IPS-18a (cell line): ENCODE measurements around the gene ICE2.

ENCODE experiments used
- H3K27ac ChIP-seq: one replicate; pipeline ENCODE4 v1.5.1; 2013; ENCODE audit warnings: low read length
- H3K27me3 ChIP-seq: one replicate; pipeline ENCODE4 v1.6.1; 2013; ENCODE audit warnings: mild to moderate bottlenecking, low read length; ENCODE audit not compliant: control insufficient read depth, insufficient read depth
- H3K36me3 ChIP-seq: one replicate; pipeline ENCODE4 v1.6.1; 2013; ENCODE audit warnings: low read depth, low read length; ENCODE audit not compliant: control insufficient read depth
- H3K4me1 ChIP-seq: one replicate; pipeline ENCODE4 v1.6.1; 2013; ENCODE audit warnings: low read depth, low read length; ENCODE audit not compliant: control insufficient read depth
- H3K4me3 ChIP-seq: one replicate; pipeline ENCODE4 v1.5.1; 2013; ENCODE audit warnings: low read length
- H3K9ac ChIP-seq: one replicate; pipeline ENCODE4 v1.6.1; 2013; ENCODE audit warnings: mild to moderate bottlenecking, low read length, moderate library complexity
- H3K9me3 ChIP-seq: one replicate; pipeline ENCODE4 v1.6.1; 2013; ENCODE audit warnings: low read depth, low read length; ENCODE audit not compliant: control insufficient read depth

The ICE2 gene

GRCh38 chr15:60469893-60470641 is 8.9 kb downstream of the ICE2 start:
- H3K27me3 ChIP-seq, result no peaks in the 10 kb centered on the region
- no peak overlapping the region for H3K27ac ChIP-seq
- H3K36me3 ChIP-seq, result peaks cover 46% of the 10 kb centered on the region
- no peaks in the 10 kb centered on the region for H3K9me3 ChIP-seq
- no peak overlapping the region for H3K4me3 ChIP-seq
- H3K9ac ChIP-seq, result no peak overlapping the region
- no peaks in the 10 kb centered on the region for H3K4me1 ChIP-seq

DNA sequence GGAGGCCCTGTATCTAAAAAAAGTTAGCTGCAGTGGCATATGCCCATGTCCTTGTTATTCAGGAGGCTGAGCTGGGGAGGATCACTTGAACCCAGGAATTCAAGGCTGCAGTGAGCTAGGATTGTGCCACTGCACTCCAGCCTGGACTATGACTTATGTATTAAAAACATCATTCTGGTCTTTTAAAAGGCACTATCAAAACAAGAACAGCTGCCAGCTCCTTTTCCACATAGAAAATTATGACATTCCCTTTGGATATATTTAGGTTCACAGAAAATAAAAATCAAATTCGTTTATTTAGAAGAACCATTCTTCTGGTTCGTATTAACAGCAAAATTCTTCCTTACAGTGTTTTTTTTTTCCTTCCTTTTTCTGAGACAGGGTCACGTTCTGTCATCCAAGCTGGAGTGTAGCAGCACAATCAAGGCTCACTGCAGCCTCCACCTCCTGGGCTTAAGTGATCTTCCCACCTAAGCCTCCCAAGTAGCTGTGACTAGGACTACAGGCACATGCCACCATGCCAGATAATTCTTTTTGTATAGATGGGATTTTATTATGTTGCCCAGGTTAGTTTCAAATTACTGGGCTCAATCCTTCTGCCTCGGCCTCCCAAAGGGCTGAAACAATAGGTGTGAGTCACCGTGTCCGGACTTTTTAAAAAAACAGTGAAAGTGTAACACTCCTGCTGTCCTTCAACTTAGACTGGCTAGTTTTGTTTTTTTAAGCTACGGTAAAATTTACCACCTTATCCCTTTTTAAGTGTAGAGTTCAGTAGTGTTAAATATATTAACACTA is 13.9 kb downstream of the ICE2 start:
- H3K27ac ChIP-seq, result no peak overlapping the region
- H3K36me3 ChIP-seq, result peaks cover 46% of the 10 kb centered on the region
- no peak overlapping the region for H3K9ac ChIP-seq
- no peaks in the 10 kb centered on the region for H3K27me3 ChIP-seq
- H3K4me1 ChIP-seq, result no peaks in the 10 kb centered on the region
- H3K9me3 ChIP-seq, result no peaks in the 10 kb centered on the region
- no peak overlapping the region for H3K4me3 ChIP-seq

- Histone ChIP-seq H3K9me3 (no peaks in the 10 kb centered on the region), H3K27me3 (no peaks in the 10 kb centered on the region), H3K4me3 (no peak overlapping the region), H3K27ac (no peak overlapping the region), H3K36me3 (peaks cover 26% of the 10 kb centered on the region), H3K9ac (no peak overlapping the region), H3K4me1 (no peaks in the 10 kb centered on the region)
These were observed 16.9 kb downstream of the ICE2 start for GRCh38 chr15:60462027-60462426.

DNA sequence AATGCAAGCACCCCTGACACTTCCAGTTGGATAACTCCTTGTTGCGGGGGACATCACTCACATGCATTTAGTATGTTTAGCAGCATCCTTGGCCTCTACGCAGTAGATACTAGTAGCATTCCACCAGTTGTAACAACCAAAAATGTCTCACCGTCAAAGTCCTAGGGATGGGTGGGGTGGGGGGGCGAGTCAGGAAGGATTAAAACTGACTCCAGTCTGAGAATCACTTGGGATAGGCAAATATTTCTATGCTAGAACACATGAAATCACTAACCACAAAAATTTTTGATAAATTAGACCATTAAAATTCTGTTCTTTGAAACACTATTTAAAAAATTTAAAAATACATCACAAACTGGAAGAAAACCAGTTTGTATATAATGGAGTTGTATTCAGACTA is 18.0 kb downstream of the ICE2 start:
- Histone ChIP-seq H3K4me3 (no peak overlapping the region), H3K27me3 (no peaks in the 10 kb centered on the region), H3K9ac (no peak overlapping the region), H3K4me1 (no peaks in the 10 kb centered on the region), H3K27ac (no peak overlapping the region), H3K9me3 (no peaks in the 10 kb centered on the region), H3K36me3 (peaks cover 20% of the 10 kb centered on the region)

DNA sequence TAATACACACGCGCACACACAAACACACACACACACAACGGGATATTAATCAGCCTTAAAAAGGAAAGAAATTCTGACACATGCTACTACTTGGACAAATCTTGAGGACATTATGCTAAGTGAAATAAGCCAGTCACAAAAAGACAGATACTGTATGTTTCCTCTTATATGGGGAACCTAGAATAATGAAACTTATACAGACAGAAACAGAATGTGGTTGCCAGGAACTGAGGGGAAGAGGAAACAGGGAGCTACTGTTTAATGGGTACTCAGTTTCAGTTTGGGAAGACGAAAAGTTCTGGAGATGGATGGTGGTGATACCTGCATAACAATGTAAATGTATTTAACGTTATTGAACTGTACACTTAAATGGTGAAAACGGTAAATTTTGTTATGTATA is 20.2 kb downstream of the ICE2 start:
- peaks cover 29% of the 10 kb centered on the region for H3K36me3 ChIP-seq

GRCh38 chr15:60457985-60458384 is 21.0 kb downstream of the ICE2 start:
- Histone ChIP-seq H3K27ac (no peak overlapping the region), H3K4me1 (no peaks in the 10 kb centered on the region), H3K27me3 (no peaks in the 10 kb centered on the region), H3K4me3 (no peak overlapping the region), H3K9me3 (no peaks in the 10 kb centered on the region), H3K36me3 (peaks cover 34% of the 10 kb centered on the region), H3K9ac (no peak overlapping the region)

More for the DNA sequence above, 20.2 kb downstream of the ICE2 start:
- Histone ChIP-seq H3K4me1 (no peaks in the 10 kb centered on the region), H3K9me3 (no peaks in the 10 kb centered on the region), H3K27ac (no peak overlapping the region), H3K4me3 (no peak overlapping the region), H3K27me3 (no peaks in the 10 kb centered on the region), H3K9ac (no peak overlapping the region)

DNA sequence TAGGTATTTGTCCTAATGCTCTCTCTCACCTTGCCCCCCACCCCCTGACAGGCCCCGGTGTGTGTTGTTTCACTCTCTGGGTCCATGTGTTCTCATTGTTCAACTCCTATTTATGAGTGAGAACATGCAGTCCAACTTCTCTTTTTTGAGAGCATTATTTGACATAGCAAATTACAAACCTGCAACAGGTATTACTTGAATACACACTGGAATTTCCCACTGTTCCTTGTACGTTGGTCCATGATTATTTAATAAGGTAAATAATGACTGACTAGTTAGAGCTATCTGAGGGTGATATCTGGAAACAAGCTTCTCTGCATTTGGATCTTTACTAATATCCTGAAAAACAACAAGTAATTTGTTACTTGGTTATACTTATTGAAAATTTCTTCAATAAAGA is 24.1 kb downstream of the ICE2 start:
- no peaks in the 10 kb centered on the region for H3K9me3 ChIP-seq
- no peaks in the 10 kb centered on the region for H3K4me1 ChIP-seq
- H3K36me3 ChIP-seq, result peaks cover 34% of the 10 kb centered on the region
- no peak overlapping the region for H3K9ac ChIP-seq
- no peak overlapping the region for H3K4me3 ChIP-seq
- H3K27ac ChIP-seq, result no peak overlapping the region
- no peaks in the 10 kb centered on the region for H3K27me3 ChIP-seq

DNA sequence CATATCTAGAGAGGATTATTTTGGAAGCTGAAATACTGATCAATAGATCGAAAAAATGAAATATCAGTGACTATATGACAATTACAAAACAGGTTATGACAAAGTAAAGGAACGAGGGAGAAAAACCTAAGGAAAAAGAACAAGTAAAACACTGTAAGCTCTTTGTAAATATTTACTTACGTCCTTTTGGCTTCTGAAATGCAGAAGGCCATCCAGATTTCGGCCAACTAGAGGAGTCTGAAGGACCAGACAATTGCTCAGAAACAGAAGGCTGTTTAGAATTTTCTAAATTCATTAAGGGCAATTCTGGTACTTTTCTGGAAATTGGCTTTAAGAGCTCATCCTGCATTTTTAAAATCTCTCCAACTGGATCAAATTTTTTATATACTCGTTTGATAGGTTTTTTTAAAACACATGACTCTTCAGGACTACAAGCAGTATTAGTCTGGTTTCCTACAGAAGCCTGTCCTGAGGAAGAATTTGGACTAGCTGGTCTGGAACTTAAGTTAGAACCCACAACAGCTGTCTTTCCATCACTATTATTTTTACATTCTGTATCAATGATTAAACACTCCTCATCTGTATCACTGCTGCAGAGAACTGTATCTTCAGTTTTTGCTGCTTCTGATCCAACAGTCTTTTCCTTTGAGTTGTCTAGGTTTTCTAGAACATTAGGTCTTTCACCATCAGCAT is 30.1 kb downstream of the ICE2 start:
- Histone ChIP-seq H3K9me3 (no peaks in the 10 kb centered on the region), H3K36me3 (peaks cover 39% of the 10 kb centered on the region), H3K4me3 (no peak overlapping the region), H3K4me1 (no peaks in the 10 kb centered on the region), H3K27me3 (no peaks in the 10 kb centered on the region), H3K27ac (no peak overlapping the region), H3K9ac (no peak overlapping the region)

DNA sequence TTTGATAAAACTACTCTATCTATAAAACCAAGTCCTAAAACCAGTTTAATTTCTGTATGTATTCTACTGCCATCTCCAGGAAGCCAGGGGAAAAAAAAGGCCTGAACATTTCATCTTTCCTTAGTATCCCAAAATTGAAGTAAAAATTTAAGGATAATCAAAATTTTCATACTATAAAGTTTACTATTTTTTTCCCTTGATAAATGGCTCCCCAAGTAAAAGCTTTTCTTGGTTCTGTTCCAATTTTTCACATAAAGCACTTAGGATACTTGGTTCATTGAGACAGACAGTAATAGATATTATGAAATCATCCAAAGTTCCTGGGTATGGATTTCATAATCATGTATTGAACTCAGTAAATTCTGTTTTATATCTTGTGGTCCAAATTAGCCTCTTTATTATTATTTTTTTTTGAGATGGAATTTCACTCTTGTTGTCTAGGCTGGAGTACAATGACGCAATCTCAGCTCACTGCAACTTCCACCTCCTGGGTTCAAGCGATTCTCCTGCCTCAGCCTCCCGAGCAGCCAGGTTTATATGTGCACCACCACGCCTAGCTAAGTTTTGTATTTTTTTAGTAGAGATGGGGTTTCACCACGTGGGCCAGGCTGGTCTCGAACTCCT is 34.5 kb downstream of the ICE2 start:
- Histone ChIP-seq H3K27ac (no peak overlapping the region), H3K9me3 (no peaks in the 10 kb centered on the region), H3K9ac (no peak overlapping the region), H3K27me3 (no peaks in the 10 kb centered on the region), H3K4me3 (no peak overlapping the region), H3K36me3 (peaks cover 46% of the 10 kb centered on the region), H3K4me1 (no peaks in the 10 kb centered on the region)

- H3K4me1 ChIP-seq, result no peaks in the 10 kb centered on the region
- no peak overlapping the region for H3K4me3 ChIP-seq
- no peak overlapping the region for H3K9ac ChIP-seq
- no peak overlapping the region for H3K27ac ChIP-seq
- no peaks in the 10 kb centered on the region for H3K27me3 ChIP-seq
- peaks cover 38% of the 10 kb centered on the region for H3K36me3 ChIP-seq
- H3K9me3 ChIP-seq, result no peaks in the 10 kb centered on the region
These were observed 36.2 kb downstream of the ICE2 start for GRCh38 chr15:60442763-60443162.

DNA sequence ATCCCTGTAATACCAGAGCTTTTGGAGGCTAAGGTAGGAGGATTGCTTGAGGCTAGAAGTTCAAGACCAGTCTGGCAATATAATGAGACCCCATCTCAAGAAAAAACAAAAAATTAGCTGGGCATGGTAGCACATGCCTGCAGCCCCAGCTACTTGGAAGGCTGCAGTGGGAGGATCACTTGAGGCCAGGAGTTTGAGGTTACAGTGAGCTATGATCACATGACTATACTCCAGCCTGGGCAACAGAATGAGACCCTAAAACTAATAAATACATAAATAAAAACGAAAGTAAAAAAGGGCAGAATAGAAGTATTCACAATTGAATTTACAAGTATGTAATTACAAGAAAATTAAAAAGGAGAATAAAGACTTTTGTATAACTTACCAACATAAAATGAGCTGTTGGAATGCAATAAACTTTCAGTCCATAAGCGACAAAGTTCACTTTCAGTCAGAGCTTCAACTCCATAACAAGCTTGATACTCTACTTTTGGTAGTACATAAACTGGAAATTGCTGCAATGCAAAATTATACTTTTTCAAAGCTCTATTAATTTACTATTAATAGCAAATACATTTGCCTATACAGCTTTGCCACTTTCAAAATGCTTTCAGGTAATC is 36.8 kb downstream of the ICE2 start:
- no peak overlapping the region for H3K4me3 ChIP-seq
- H3K36me3 ChIP-seq, result peaks cover 33% of the 10 kb centered on the region
- no peak overlapping the region for H3K27ac ChIP-seq
- no peak overlapping the region for H3K9ac ChIP-seq
- H3K27me3 ChIP-seq, result no peaks in the 10 kb centered on the region
- H3K4me1 ChIP-seq, result no peaks in the 10 kb centered on the region
- H3K9me3 ChIP-seq, result no peaks in the 10 kb centered on the region
